ENCODE results near the gene ZAR1L.

GRCh38 chr13:32317716-32318465 is 2.7 kb upstream of the ZAR1L start:
- no peak for TF ChIP-seq CTCF (IDR thresholded peaks at IDR 0.05)
- TF ChIP-seq POLR2A (IDR thresholded peaks at IDR 0.05), result no peak
